Panc1 (cell line): ENCODE data around the gene CYP2R1.

ENCODE experiments used
- CTCF ChIP-seq: fragments of 450-650 bp; IDR thresholded peaks from 2 replicates; pipeline ENCODE4 v1.5.1; 2017; ENCODE audit warnings: mild to moderate bottlenecking
- TCF7L2 ChIP-seq: IDR thresholded peaks from 2 replicates; pipeline ENCODE4 v1.6.1; 2011; ENCODE audit warnings: mild to moderate bottlenecking, low read depth, low read length, inconsistent platforms
- TF ChIP-seq, protein P1 (sequence below), 2 experiments: IDR thresholded peaks; 2 replicates each; pipeline ENCODE4 v1.6.1; 2011 to 2012; ENCODE audit warnings: low read depth in 2 of 2, control low read depth in 1 of 2, low read length in 1 of 2, mild to moderate bottlenecking in 1 of 2, moderate library complexity in 1 of 2; ENCODE audit not compliant: insufficient read depth in 1 of 2

- TF ChIP-seq CTCF (no peak), TCF7L2 (no peak)
- TF ChIP-seq, protein P1, sequence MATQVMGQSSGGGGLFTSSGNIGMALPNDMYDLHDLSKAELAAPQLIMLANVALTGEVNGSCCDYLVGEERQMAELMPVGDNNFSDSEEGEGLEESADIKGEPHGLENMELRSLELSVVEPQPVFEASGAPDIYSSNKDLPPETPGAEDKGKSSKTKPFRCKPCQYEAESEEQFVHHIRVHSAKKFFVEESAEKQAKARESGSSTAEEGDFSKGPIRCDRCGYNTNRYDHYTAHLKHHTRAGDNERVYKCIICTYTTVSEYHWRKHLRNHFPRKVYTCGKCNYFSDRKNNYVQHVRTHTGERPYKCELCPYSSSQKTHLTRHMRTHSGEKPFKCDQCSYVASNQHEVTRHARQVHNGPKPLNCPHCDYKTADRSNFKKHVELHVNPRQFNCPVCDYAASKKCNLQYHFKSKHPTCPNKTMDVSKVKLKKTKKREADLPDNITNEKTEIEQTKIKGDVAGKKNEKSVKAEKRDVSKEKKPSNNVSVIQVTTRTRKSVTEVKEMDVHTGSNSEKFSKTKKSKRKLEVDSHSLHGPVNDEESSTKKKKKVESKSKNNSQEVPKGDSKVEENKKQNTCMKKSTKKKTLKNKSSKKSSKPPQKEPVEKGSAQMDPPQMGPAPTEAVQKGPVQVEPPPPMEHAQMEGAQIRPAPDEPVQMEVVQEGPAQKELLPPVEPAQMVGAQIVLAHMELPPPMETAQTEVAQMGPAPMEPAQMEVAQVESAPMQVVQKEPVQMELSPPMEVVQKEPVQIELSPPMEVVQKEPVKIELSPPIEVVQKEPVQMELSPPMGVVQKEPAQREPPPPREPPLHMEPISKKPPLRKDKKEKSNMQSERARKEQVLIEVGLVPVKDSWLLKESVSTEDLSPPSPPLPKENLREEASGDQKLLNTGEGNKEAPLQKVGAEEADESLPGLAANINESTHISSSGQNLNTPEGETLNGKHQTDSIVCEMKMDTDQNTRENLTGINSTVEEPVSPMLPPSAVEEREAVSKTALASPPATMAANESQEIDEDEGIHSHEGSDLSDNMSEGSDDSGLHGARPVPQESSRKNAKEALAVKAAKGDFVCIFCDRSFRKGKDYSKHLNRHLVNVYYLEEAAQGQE (IDR thresholded peaks at IDR 0.05; ENCODE audit: insufficient read depth in 1 of 2, low read depth in 2 of 2, low read length in 1 of 2): no peak
Observed at GRCh38 chr11:14884667-14885273, 7.3 kb downstream of the CYP2R1 start.
